ENCODE results near the gene STAT6.
A peak's percentile ranks its signal among the peaks of the same experiment; 100 is the strongest.

The STAT6 gene

GRCh38 chr12:57086493-57087009 lies 24.6 kb downstream of the STAT6 start (continued):
- peak; percentile 95 for TF ChIP-seq EGR2 (tag by site-specific recombination; IDR thresholded peaks at IDR 0.05; ENCODE audit: low read depth)
- no peak for TF ChIP-seq ZNF112 (tag by site-specific recombination; IDR thresholded peaks at IDR 0.05)
- TF ChIP-seq OSR2 (tag by site-specific recombination; IDR thresholded peaks at IDR 0.05) = no peak
- no peak for TF ChIP-seq ZNF18 (tag by site-specific recombination; IDR thresholded peaks at IDR 0.05)
- no peak for TF ChIP-seq ZNF626 (tag by site-specific recombination; IDR thresholded peaks at IDR 0.05)
- peak; percentile 85 for TF ChIP-seq WT1 (tag by site-specific recombination; IDR thresholded peaks at IDR 0.05)
- TF ChIP-seq HIC1 (tag by site-specific recombination; IDR thresholded peaks at IDR 0.05) = no peak
- no peak for TF ChIP-seq SETDB1 (IDR thresholded peaks at IDR 0.05; ENCODE audit: insufficient read length, low read length)
- TF ChIP-seq KLF1 (tag by site-specific recombination; IDR thresholded peaks at IDR 0.05) = no peak
- TF ChIP-seq ZNF155 (tag by site-specific recombination; IDR thresholded peaks at IDR 0.05) = no peak
- 0 out of 2 replicates have a peak, but pooled peaks have one; percentile 20 for TF ChIP-seq ZNF366 (tag by site-specific recombination; conservative IDR thresholded peaks at IDR 0.05)
- TF ChIP-seq SALL2 (tag by site-specific recombination; IDR thresholded peaks at IDR 0.05; ENCODE audit: borderline replicate concordance) = no peak
- peak; percentile 96 for TF ChIP-seq ZFHX2 (tag by site-specific recombination; conservative IDR thresholded peaks at IDR 0.05)
- TF ChIP-seq ZNF146 (tag by site-specific recombination; IDR thresholded peaks at IDR 0.05) = no peak
- no peak for TF ChIP-seq ZNF664 (tag by site-specific recombination; IDR thresholded peaks at IDR 0.05)
- no peak for TF ChIP-seq ZNF362 (tag by site-specific recombination; IDR thresholded peaks at IDR 0.05)
- no peak for TF ChIP-seq ZSCAN30 (tag by site-specific recombination; IDR thresholded peaks at IDR 0.05)
- TF ChIP-seq ZNF324 (tag by site-specific recombination; IDR thresholded peaks at IDR 0.05) = no peak
- no peak for TF ChIP-seq ZNF138 (tag by site-specific recombination; IDR thresholded peaks at IDR 0.05; ENCODE audit: borderline replicate concordance)
- no peak for TF ChIP-seq ZIC2 (tag by site-specific recombination; IDR thresholded peaks at IDR 0.05)
- no peak for TF ChIP-seq ZNF514 (tag by site-specific recombination; IDR thresholded peaks at IDR 0.05)
- TF ChIP-seq HOXC10 (CRISPR knock-in tag; IDR thresholded peaks at IDR 0.05) = no peak
- TF ChIP-seq PRDM10 (tag by site-specific recombination; IDR thresholded peaks at IDR 0.05) = 0 out of 2 replicates have a peak, but pooled peaks have one; percentile 43
- TF ChIP-seq ZNF426 (tag by site-specific recombination; IDR thresholded peaks at IDR 0.05) = no peak
- no peak for TF ChIP-seq ZNF48 (tag by site-specific recombination; IDR thresholded peaks at IDR 0.05)
- no peak for TF ChIP-seq ZNF558 (tag by site-specific recombination; IDR thresholded peaks at IDR 0.05)
- 0 out of 2 replicates have a peak, but pooled peaks have one; percentile 14 for TF ChIP-seq ZSCAN4 (tag by site-specific recombination; IDR thresholded peaks at IDR 0.05)
- TF ChIP-seq ZNF777 (tag by site-specific recombination; IDR thresholded peaks at IDR 0.05; ENCODE audit: borderline replicate concordance) = no peak
- peak; percentile 10; the same call in 1 of the 2 replicates for TF ChIP-seq ZNF398 (tag by site-specific recombination; IDR thresholded peaks at IDR 0.05)
